NB4 (cell line): ENCODE data around the gene RASD1.
A peak's percentile ranks its signal among the peaks of the same experiment; 100 is the strongest.

Experiments used
- DNase-seq: peaks from one replicate; pipeline ENCODE4 v3.0.0; 2010; ENCODE audit warnings: low read depth
- H3K4me3 ChIP-seq: one replicate; pipeline ENCODE4 v1.5.1; 2011; ENCODE audit warnings: mild to moderate bottlenecking, low read depth, low read length, moderate library complexity
- MYC ChIP-seq: IDR thresholded peaks from 2 replicates; pipeline ENCODE4 v1.6.1; 2011; ENCODE audit warnings: low read depth, low read length
- POLR2A ChIP-seq: IDR thresholded peaks from 2 replicates; pipeline ENCODE4 v1.6.1; 2011; ENCODE audit warnings: mild to moderate bottlenecking; ENCODE audit not compliant: insufficient read length; ENCODE audit errors: extremely low read depth
- TF ChIP-seq, protein P1 (sequence below): IDR thresholded peaks from one replicate; pipeline ENCODE4 v1.5.1; 2012; ENCODE audit warnings: low read depth, low read length
- TF ChIP-seq, protein P2 (sequence below): IDR thresholded peaks from 2 replicates; pipeline ENCODE4 v1.6.1; 2011; ENCODE audit warnings: low read depth, low read length

RASD1 gene

DNA sequence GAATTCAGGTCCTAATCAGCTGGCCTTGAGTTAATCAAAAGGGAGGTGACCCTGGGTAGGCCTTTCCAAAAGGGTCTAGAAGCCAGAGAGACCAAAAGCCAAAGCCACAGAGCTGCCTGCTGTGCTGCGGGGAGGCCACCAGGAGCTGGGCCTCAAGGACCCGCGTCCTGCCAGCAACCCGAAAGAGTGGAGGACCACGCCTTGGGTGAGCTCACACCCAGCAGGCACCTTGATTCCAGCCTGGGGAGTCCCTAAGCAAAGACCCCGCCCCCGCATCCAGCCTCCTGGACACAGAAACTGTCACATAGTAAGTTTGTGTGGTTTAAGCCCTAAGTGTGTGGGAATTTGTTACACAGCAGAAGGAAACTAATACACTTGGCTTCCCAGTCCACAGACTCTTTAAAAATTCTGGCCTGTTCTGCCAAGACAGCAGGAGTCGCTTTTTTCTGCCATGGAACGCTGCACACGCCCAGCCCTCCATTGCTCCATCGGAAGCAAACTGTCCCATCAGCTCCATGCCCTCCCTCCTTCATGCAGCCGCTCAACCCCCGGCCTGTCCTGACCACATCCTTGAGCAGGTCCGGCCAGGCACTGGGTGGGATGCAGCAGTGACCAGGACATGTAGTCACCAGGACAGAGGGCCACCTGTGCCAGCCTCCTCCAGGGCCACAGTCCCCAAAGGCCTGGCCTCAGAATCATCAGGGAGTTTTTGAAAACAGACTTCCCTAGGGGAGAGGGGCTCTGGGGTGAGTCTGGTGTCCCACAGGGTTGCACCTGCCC is 20.9 kb upstream of the RASD1 start:
- DNase-seq, result peak; percentile 39
- no peak overlapping the region for H3K4me3 ChIP-seq
- TF ChIP-seq POLR2A, result no peak
- no peak for TF ChIP-seq MYC
- TF ChIP-seq, protein P1, sequence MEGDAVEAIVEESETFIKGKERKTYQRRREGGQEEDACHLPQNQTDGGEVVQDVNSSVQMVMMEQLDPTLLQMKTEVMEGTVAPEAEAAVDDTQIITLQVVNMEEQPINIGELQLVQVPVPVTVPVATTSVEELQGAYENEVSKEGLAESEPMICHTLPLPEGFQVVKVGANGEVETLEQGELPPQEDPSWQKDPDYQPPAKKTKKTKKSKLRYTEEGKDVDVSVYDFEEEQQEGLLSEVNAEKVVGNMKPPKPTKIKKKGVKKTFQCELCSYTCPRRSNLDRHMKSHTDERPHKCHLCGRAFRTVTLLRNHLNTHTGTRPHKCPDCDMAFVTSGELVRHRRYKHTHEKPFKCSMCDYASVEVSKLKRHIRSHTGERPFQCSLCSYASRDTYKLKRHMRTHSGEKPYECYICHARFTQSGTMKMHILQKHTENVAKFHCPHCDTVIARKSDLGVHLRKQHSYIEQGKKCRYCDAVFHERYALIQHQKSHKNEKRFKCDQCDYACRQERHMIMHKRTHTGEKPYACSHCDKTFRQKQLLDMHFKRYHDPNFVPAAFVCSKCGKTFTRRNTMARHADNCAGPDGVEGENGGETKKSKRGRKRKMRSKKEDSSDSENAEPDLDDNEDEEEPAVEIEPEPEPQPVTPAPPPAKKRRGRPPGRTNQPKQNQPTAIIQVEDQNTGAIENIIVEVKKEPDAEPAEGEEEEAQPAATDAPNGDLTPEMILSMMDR, result no peak
- TF ChIP-seq, protein P2, sequence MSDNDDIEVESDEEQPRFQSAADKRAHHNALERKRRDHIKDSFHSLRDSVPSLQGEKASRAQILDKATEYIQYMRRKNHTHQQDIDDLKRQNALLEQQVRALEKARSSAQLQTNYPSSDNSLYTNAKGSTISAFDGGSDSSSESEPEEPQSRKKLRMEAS, result no peak

DNA sequence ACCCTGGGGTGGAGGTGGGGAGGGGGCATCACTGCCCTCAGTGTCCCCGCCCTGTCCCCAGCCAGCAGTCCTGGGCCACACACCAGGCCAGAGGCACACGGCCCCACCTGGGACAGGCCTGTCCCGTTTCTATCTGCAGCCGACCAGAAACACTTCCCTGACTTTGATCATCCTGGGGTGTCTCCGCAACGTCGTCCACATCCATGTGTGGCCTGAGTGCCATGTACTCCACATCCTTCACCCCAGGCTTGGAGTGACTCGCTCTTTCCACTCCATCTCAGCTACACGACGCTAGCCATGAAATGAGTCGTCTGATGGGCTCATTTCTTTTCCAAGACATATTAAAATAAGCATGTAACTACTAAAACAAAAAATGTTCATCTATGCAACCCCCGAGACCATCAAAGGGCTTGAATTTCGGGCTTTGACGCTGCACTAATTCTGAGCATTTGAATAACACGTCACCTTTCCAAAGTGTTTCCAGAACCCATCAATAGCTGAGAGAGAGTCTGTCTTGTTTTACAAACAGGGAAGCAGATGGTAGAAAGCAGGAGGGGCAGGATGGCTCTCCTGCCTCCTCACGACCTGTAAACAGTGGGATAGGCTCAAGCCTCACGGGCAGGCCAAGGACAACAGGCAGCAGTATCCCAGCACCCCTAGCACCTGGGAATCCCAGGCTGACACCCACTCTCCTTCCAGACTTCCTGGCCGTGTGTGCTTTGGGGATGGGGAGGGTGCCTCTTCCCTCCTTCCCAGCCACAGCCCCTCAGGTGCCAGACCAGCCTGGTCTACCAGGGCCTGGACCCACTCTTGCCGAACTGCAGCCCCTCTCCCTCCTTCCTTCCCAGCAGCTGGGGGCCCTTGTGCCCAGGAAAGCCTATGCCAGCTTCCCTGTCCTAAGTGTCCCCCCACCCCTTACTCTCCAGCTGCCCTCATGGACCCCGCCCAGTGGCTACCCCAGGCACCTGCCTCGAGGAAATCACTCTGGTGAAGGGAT is 20.0 kb upstream of the RASD1 start:
- TF ChIP-seq MYC, result no peak
- TF ChIP-seq, protein P1, result no peak
- no peak for TF ChIP-seq POLR2A
- TF ChIP-seq, protein P2, result no peak
- DNase-seq, result peak; percentile 52
- H3K4me3 ChIP-seq, result no peak overlapping the region

DNA sequence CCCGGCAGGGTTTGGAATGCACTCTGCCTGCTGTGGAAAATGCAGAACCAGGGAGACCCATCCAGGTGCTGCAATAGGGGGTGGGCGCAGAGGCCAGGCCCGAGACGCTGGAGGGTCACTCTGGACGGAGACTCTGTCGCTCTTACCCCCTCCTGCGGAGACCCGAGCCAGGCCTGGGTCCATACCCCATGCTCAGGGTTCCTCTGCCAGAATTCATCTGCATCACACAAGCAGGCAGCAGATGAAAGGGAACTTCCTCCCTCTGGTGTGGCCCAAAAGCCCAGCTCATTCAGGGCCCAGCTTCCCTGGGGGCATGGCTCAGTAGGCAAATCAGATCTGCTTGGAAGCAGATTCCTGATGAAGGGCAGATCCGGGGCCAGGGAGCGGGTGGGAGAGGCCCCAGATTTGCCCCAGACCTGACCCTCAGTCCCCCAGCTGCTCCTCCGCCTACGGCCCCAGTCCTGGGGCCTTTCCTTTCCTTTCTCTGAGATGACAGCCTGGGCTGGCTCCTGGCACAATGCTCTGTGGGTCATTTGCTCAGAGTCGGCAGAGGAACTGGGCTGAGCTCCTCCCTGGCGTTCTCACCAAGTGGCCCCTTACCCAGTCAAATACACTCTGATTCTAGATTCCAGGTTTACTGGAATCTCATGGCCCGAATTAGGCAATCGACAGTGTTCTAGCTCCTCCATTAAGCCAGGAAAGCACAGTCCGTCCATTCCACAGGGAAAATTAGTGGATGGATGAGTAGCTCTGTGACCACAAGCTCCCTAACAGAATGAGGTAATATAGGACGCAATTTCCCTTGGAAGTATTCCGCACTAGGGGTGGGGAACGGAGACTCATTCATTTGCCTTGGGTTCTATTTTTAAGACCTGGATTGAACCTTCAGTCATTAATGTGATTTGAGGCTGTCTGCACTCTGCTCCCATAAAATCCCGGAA is 19.1 kb upstream of the RASD1 start:
- no peak overlapping the region for H3K4me3 ChIP-seq
- TF ChIP-seq MYC (no peak), POLR2A (no peak)
- TF ChIP-seq, protein P2, result no peak
- TF ChIP-seq, protein P1, result no peak
- DNase-seq, result peak; percentile 44

DNA sequence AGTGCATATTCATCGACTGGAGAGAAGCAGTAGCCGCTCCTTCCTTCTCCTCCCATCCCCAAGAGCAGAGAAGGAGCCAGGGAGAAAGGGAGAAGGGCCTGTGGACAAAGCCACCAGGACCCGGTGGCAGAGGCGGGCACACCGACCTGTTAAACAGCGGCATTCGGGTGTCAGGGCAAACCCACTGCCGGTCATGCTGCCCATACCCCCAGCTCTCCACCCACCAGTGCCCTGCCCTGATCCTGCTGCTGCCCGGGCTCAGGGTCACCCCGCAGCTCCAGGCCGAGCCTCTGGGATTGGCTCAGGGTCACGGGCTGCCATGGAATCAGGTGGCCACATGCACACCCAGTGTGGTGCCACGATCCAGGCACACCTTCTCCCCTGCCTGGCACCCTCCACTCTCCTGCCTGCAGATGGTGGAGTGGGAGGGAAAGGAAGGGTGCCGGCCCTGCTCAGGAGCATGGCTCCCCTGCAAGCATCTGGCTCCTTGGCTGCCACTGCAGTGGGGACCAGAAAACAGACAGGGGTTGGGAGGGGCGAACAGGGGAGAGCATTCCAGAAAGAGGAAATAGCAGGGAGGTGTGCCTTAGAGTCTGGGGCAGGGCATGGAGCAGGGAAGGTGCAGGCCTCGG is 18.3 kb upstream of the RASD1 start:
- TF ChIP-seq POLR2A, result no peak
- TF ChIP-seq, protein P1, result no peak
- TF ChIP-seq, protein P2, result no peak
- TF ChIP-seq MYC, result no peak
- DNase-seq, result no peak

DNA sequence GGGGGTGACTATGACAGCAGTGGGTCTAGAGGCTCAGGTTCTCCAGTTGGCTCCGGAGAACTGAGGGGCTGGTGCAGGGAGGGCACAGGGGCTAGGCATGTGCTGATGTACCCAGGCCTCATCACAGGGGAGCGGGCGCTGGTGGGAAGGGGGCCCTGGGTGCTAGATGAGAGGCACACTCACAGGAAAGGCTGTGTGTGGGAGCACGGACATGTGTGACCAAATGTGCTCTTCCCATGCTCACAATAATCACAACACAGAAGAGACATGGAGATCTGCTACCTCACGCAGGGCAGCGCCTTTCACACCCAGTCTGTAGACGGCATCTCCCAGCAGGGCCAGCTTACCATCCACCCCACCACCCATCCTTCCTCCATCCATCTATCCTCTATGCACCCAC is 17.4 kb upstream of the RASD1 start:
- no peak overlapping the region for H3K4me3 ChIP-seq
- DNase-seq, result no peak
- TF ChIP-seq POLR2A (no peak), MYC (no peak)
- TF ChIP-seq, protein P1, result no peak
- TF ChIP-seq, protein P2, result no peak

More for the DNA sequence above, 18.3 kb upstream of the RASD1 start:
- H3K4me3 ChIP-seq, result no peak overlapping the region
